Natural killer cell (primary cell): ENCODE data around the gene LRRC49. TPM values are rescaled to one million over a fixed set of nuclear protein-coding genes. Genes with fewer than 3 reads are reported as not detected.

ENCODE experiments used
- ATAC-seq, 3 donors: fragments of 150-1000 bp in 2 of 3; fragments of 200-7000 bp in 1 of 3; cut with Tn5 transposase; 1 replicate in 1 of 3; 2 replicates in 2 of 3; pipeline ENCODE4 v1.10.0; 2021; ENCODE audit warnings: mild to moderate bottlenecking in 2 of 3, moderate library complexity in 2 of 3
- DNase-seq, 2 donors: peaks; one replicate each; pipeline versions ENCODE4 v3.0.0 to v3.0.0-alpha.2; 2013 to 2021; ENCODE audit warnings: mixed read lengths in 1 of 2
- H3K27ac ChIP-seq: one replicate; pipeline ENCODE4 v1.5.1; 2013; ENCODE audit warnings: mild to moderate bottlenecking, low read length
- H3K27me3 ChIP-seq: one replicate; pipeline ENCODE4 v1.6.1; 2013; ENCODE audit warnings: low read length; ENCODE audit not compliant: control insufficient read depth, insufficient read depth
- H3K36me3 ChIP-seq: one replicate; pipeline ENCODE4 v1.6.1; 2013; ENCODE audit warnings: low read length; ENCODE audit not compliant: control insufficient read depth, insufficient read depth
- H3K4me1 ChIP-seq: one replicate; pipeline ENCODE4 v1.6.1; 2013; ENCODE audit warnings: low read length; ENCODE audit not compliant: control insufficient read depth, insufficient read depth
- H3K4me3 ChIP-seq: one replicate; pipeline ENCODE4 v1.5.1; 2013; ENCODE audit warnings: low read length
- H3K9me3 ChIP-seq: one replicate; pipeline ENCODE4 v1.6.1; 2013; ENCODE audit warnings: low read length; ENCODE audit not compliant: control insufficient read depth, insufficient read depth
- H3K27ac Mint-ChIP-seq, 2 donors: one replicate each; pipeline ENCODE4 v1.8.0; 2022; ENCODE audit warnings: mild to moderate bottlenecking in 2 of 2, mixed read lengths in 2 of 2, moderate library complexity in 1 of 2
- H3K27me3 Mint-ChIP-seq, 2 donors: one replicate each; pipeline ENCODE4 v1.8.0; 2022; ENCODE audit warnings: low read depth in 2 of 2, mixed read lengths in 2 of 2
- H3K36me3 Mint-ChIP-seq: one replicate; pipeline ENCODE4 v1.8.0; 2022; ENCODE audit warnings: mixed read lengths
- H3K4me1 Mint-ChIP-seq, 2 donors: one replicate each; pipeline ENCODE4 v1.8.0; 2022; ENCODE audit warnings: mixed read lengths in 2 of 2
- H3K4me3 Mint-ChIP-seq: one replicate; pipeline ENCODE4 v1.8.0; 2022; ENCODE audit warnings: mild to moderate bottlenecking, moderate library complexity, mixed read lengths
- H3K9me3 Mint-ChIP-seq, 2 donors: one replicate each; pipeline ENCODE4 v1.8.0; 2022; ENCODE audit warnings: mixed read lengths in 2 of 2
- WGBS: methylation state at CpG from one replicate; pipeline ENCODE4 v1.1.7; 2013; ENCODE audit warnings: missing lambda C conversion rate; ENCODE audit not compliant: insufficient coverage; 5-methylcytosine and 5-hydroxymethylcytosine counted together
- intact Hi-C: fragments of 100-400 bp; cut with micrococcal nuclease; formaldehyde crosslinking; loops from one replicate; pipeline ENCODE4 v1.14.2; 2022
- total RNA-seq, 4 donors: library from RNA; stranded (reverse); fragments of 120-200 nt in 1 of 4; gene quantifications; one replicate each; pipeline versions ENCODE4 v1.2.3 to v1.2.4, GENCODE V29; 2013 to 2022
- TF ChIP-seq, protein P1 (sequence below): fragments of 200-600 bp; IDR thresholded peaks from one replicate; pipeline ENCODE4 v1.8.0; 2022; ENCODE audit warnings: antibody characterized with exemption

The LRRC49 gene
- total RNA-seq, 3 donors from 2014 or later (not counting 1 experiment from before 2014, with no cell fraction given): 0.14 to 0.38 TPM; not detected in 1

DNA sequence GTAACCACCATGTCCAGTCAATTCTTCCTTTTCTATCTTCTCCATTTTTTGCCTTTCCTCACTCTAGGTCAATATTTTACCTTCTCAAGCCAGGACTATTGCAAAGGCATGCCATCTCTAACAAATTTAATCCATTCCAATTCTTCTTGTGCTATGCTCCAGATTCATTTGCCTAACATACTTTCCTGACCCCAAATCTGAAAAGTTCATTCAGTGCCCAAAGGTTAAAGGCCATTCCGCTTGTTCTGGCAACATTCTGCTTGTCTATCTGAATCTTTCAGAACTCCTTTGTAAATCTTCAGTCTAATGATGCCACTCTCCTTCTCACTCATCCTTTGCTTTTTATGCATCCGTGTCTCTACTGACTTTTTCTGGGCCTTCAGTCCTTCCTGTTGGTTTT is 15.9 kb upstream of the LRRC49 start:
- no peak overlapping the region for H3K4me3 ChIP-seq
- ATAC-seq (no peak), DNase-seq (no peak)
- no peak overlapping the region for H3K27ac ChIP-seq
- Mint-ChIP-seq H3K9me3 (no peaks in the 10 kb centered on the region), H3K4me1 (no peaks in the 10 kb centered on the region), H3K36me3 (no peaks in the 10 kb centered on the region), H3K4me3 (no peak overlapping the region), H3K27me3 (peaks cover 36 to 58% of the 10 kb centered on the region in 2 donors), H3K27ac (no peak overlapping the region)
- TF ChIP-seq, protein P1, sequence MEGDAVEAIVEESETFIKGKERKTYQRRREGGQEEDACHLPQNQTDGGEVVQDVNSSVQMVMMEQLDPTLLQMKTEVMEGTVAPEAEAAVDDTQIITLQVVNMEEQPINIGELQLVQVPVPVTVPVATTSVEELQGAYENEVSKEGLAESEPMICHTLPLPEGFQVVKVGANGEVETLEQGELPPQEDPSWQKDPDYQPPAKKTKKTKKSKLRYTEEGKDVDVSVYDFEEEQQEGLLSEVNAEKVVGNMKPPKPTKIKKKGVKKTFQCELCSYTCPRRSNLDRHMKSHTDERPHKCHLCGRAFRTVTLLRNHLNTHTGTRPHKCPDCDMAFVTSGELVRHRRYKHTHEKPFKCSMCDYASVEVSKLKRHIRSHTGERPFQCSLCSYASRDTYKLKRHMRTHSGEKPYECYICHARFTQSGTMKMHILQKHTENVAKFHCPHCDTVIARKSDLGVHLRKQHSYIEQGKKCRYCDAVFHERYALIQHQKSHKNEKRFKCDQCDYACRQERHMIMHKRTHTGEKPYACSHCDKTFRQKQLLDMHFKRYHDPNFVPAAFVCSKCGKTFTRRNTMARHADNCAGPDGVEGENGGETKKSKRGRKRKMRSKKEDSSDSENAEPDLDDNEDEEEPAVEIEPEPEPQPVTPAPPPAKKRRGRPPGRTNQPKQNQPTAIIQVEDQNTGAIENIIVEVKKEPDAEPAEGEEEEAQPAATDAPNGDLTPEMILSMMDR: no peak
- intact Hi-C loops: no loop called here
- WGBS: 84% methylated on average over 2 of the region's 2 CpGs
- no peaks in the 10 kb centered on the region for H3K36me3 ChIP-seq
- no peaks in the 10 kb centered on the region for H3K9me3 ChIP-seq
- H3K4me1 ChIP-seq: no peaks in the 10 kb centered on the region
- peaks cover 5% of the 10 kb centered on the region for H3K27me3 ChIP-seq

GRCh38 chr15:70879401-70879800 is 13.2 kb upstream of the LRRC49 start:
- Mint-ChIP-seq H3K4me3 (no peak overlapping the region), H3K27ac (no peak overlapping the region), H3K4me1 (no peaks in the 10 kb centered on the region), H3K36me3 (no peaks in the 10 kb centered on the region), H3K9me3 (no peaks in the 10 kb centered on the region), H3K27me3 (peaks cover 27 to 57% of the 10 kb centered on the region in 2 donors)
- intact Hi-C loops: no loop called here
- no peak for DNase-seq
- Histone ChIP-seq H3K36me3 (no peaks in the 10 kb centered on the region), H3K27me3 (peaks cover 5% of the 10 kb centered on the region), H3K27ac (no peak overlapping the region), H3K4me3 (no peak overlapping the region), H3K9me3 (no peaks in the 10 kb centered on the region), H3K4me1 (no peaks in the 10 kb centered on the region)
- no peak for ATAC-seq
- TF ChIP-seq, protein P1: no peak
- WGBS: 82% methylated on average over 2 of the region's 2 CpGs

- H3K27me3 ChIP-seq: peaks cover 5% of the 10 kb centered on the region
- DNase-seq: no peak
- H3K4me3 Mint-ChIP-seq: no peak overlapping the region
- no peak overlapping the region for H3K4me3 ChIP-seq
- no peaks in the 10 kb centered on the region for H3K4me1 ChIP-seq
- H3K36me3 Mint-ChIP-seq: no peaks in the 10 kb centered on the region
- intact Hi-C loops: no loop called here
- WGBS: 95% methylated on average over 2 of the region's 2 CpGs
- no peaks in the 10 kb centered on the region for H3K9me3 ChIP-seq
- no peaks in the 10 kb centered on the region for H3K4me1 Mint-ChIP-seq
- no peak overlapping the region for H3K27ac ChIP-seq
- H3K9me3 Mint-ChIP-seq: no peaks in the 10 kb centered on the region
- peaks cover 25 to 50% of the 10 kb centered on the region in 2 donors for H3K27me3 Mint-ChIP-seq
- H3K36me3 ChIP-seq: no peaks in the 10 kb centered on the region
- TF ChIP-seq, protein P1: no peak
- H3K27ac Mint-ChIP-seq: no peak overlapping the region
- ATAC-seq: no peak
These were observed 11.8 kb upstream of the LRRC49 start for GRCh38 chr15:70880781-70881180.

GRCh38 chr15:70882361-70882760 is 10.3 kb upstream of the LRRC49 start:
- H3K9me3 ChIP-seq: no peaks in the 10 kb centered on the region
- TF ChIP-seq, protein P1: no peak
- Mint-ChIP-seq H3K4me3 (no peak overlapping the region), H3K27me3 (peaks cover 22 to 36% of the 10 kb centered on the region in 2 donors), H3K4me1 (no peaks in the 10 kb centered on the region), H3K27ac (no peak overlapping the region), H3K9me3 (no peaks in the 10 kb centered on the region), H3K36me3 (no peaks in the 10 kb centered on the region)
- DNase-seq (no peak), ATAC-seq (no peak)
- H3K36me3 ChIP-seq: no peaks in the 10 kb centered on the region
- WGBS: 83% methylated on average over 1 of the region's 2 CpGs
- peaks cover 7% of the 10 kb centered on the region for H3K27me3 ChIP-seq
- intact Hi-C loops: no loop called here
- no peaks in the 10 kb centered on the region for H3K4me1 ChIP-seq
- H3K27ac ChIP-seq: no peak overlapping the region
- H3K4me3 ChIP-seq: no peak overlapping the region
